Right forelimb (tissue), 1 donor: ENCODE data around the gene NCAM2.

Experiments
- DNase-seq: peaks from one replicate; pipeline ENCODE4 v3.0.0-alpha.2; 2018

Gene NCAM2

GRCh38 chr21:20997636-20998455 lies at the start of gene NCAM2:
Gene NCAM2 (plus strand): TSS chr21:20998409.
- peak; percentile 85 for DNase-seq

DNA sequence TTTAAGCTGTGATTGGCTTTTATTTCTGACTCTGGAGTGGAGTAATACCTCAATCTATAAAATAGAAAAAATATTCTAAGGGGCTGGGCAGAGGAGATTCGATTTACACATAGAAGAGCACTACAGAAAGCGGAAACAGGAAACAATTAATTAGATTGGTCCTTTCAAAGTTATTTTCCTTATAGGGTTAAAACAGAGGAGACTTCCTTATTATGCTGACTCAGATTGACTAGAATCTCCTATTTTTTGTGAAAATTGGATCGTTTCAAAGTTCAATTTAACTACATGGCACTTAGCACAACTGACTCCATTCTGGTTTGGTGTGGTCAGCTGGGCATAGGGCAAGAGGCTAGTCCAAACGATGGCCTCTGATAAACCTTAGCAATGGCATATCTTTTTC lies 48.3 kb upstream of the NCAM2 start:
- DNase-seq: no peak

- DNase-seq: no peak
These were observed 32.4 kb upstream of the NCAM2 start for GRCh38 chr21:20965816-20966215.

DNA sequence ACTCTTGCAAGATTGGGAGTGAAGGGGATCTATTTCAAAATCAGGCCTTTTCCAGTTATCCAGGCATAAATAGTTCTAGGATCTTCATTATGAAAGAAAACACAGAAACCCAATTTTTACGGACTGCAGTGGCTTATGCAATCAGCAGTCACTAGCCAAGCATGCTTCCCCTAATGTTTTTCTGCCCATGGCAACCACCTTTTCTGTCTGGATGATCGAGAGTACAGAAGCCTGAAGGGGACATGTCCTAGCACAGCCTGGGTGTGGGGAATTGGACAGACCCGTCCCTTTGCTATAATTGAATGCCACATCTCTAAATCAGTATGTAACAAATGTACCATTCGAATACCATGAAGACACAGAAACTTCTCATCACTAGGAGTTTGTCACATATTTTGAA lies 29.8 kb upstream of the NCAM2 start:
- DNase-seq: no peak

DNA sequence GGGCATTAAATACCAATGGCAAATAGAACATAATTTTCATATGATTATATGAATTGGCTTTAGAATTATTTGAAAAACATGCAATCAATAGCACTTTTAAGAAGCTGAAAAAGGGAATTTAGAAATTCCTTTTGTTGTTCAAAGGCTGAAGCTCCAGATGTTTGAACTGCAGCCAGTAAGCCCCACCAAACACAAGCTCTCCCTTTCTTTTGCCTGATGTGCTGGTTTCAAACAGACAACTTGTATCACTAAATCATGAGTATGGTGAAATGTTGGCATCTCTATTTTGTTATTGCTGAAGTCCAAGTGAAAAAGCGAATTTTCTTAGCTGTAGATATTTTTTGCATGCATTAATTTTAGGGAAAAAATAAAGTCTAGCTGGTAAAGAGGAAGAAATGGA lies 27.5 kb upstream of the NCAM2 start:
- no peak for DNase-seq

- peak; percentile 67 for DNase-seq
These were observed 26.8 kb upstream of the NCAM2 start for GRCh38 chr21:20971296-20971921.

DNA sequence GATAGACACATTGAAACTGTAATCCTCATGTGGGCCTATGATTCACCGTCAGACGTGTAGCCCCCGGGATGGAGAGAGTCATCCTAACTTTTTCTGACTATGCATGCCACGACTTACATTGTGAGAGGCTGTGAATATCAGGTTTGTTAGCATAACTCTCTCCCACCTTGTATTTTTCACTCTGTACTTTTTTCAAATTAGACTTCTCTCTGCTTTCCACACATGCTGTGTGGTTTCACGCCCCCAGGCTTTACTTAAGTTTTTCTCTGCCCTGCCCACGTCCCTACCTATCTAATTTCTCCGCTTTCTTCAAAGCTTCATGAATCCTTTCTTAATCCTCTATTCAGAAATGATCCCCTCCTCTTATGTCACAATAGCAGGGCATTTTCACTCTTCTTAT lies 3.4 kb upstream of the NCAM2 start:
- no peak for DNase-seq

DNA sequence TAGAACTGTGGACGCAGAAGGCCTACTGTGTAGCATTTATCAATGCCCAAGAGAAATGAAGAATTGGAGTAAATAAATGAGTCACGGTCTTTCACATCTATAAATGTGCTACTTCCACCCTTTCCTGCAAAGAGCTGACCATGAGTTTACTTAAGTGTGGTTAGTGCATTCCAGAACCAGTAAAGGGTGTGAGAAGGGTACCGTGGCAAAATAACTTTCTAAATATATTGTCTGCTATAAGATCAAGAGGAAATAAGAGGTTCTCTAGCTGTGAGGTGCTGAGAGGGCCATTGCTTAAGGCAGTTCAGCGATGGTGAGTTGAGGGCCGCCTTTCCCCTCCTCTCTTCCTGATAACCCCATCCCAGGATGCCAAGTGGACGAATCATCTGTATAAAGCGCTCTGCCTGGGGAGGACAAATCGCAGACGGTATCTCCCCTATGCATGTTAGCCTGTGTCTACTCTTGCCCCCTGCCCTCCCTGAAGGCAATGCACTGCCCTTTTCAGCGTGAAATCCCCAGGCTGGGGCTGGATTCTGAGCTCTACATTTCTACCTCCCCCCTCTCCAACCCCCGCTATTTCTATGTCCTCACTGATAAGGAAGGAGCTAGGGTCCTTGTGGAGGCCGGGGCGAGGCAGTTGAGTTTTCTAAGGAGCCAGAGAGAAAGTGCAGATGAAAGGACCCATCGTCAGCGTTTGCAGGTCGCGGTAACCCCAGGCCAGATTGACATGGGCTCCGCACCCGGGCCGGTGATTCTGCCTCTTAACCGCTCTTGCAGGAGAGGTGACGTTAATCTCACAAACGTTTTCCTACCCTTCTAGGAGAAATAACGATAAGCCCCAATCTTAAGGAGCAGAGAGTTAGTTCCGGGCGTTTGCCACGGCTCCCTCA lies 1.5 kb upstream of the NCAM2 start:
- no peak for DNase-seq

DNA sequence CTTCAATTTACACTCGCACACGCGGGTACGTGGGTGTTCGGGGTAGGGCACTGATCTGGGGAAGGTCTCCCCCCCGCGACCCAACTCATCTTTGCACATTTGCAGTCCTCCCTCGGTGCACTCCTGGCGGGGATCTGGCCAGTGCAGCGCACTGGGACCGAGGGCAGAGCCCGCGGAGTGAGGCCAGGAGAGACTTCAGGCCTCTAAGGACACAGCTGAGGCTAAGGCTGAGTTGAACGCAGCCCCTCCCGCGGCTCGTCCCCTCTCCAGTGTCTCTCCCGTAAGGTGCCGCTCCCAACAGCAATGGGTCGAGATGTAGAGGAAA lies 936 bp upstream of the NCAM2 start:
- no peak for DNase-seq

DNA sequence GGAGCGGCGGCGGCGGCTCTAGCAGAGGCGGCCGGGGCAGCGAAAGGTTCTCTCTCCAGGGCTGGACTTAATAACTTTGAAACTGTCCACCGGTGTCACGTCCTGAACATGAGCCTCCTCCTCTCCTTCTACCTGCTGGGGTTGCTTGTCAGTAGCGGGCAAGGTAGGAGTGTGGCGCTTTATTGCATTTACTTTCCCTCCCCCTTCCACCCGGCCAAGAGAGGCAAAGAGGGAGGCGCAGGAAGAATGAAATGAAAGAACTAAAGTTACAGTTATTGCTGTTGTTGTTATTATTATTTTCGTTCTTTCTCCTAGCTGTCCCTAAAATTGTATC lies 214 bp downstream of the NCAM2 start:
- no peak for DNase-seq

GRCh38 chr21:20998886-20999285 lies 677 bp downstream of the NCAM2 start:
- no peak for DNase-seq

GRCh38 chr21:20999659-21000058 lies 1.4 kb downstream of the NCAM2 start:
- peak; percentile 76 for DNase-seq

- no peak for DNase-seq
These were observed 2.5 kb downstream of the NCAM2 start for GRCh38 chr21:21000591-21001175.

- no peak for DNase-seq
These were observed 3.4 kb downstream of the NCAM2 start for GRCh38 chr21:21001591-21002100.

- no peak for DNase-seq
These were observed 3.9 kb downstream of the NCAM2 start for GRCh38 chr21:21002153-21002552.

- DNase-seq: no peak
These were observed 5.5 kb downstream of the NCAM2 start for GRCh38 chr21:21003701-21004100.

- DNase-seq: no peak
These were observed 9.4 kb downstream of the NCAM2 start for GRCh38 chr21:21007606-21008005.

- DNase-seq: no peak
These were observed 12.0 kb downstream of the NCAM2 start for GRCh38 chr21:21010228-21010627.

DNA sequence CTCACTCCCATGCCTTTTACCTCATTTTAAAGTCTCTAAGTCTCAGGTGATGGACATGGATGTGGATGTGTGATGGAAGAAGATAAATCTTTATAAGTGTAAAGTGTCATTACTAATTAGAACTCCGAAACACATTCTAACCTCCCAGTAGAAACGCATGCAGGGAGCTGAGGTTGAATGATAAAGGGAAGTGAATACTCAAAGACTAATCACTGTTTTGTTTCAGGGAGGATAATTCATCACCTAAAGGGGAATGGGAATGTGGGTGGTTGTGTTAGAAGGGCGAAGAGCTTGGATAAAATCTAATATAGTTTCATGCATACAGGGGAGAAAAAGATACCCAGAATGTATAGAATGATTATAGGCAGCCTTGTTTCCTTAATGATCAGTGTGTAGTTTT lies 12.5 kb downstream of the NCAM2 start:
- no peak for DNase-seq

DNA sequence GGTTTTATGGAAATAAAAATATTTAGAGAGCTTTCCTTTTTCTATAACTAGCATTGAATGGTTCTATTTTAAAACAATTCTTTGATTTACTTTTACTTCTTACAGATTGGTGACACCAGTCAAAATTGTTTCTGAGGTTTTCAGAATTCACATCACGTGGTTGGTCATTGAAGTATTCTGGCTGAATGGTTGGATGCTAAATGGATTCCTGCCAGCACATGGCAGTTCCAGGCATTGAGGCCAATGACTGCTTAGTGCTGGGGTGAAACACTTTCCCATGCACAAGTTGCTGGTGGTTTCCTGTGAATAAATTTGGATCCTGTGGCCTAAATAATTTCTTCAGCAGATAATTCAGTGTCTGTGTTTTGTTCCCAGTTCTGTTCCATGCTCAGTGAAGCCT lies 20.6 kb downstream of the NCAM2 start:
- no peak for DNase-seq

DNA sequence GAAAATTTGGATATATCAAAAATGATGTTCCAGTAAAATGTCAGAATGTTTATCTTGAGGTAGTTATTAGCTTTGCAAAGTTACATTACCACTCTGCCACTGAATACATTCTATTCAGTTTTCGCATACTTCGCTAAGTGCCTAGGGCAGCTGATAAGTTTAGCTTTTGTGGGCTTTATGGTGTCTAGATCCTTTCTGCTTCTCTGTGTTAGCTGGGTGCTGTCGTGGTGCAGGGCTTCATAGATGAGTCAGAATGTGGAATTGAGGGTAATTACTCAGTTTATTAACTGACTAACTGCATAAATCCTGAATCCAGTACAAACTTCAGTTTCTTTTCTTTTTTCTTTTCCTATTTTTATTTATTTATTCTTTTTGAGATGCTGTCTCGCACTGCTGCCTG lies 21.5 kb downstream of the NCAM2 start:
- no peak for DNase-seq

DNA sequence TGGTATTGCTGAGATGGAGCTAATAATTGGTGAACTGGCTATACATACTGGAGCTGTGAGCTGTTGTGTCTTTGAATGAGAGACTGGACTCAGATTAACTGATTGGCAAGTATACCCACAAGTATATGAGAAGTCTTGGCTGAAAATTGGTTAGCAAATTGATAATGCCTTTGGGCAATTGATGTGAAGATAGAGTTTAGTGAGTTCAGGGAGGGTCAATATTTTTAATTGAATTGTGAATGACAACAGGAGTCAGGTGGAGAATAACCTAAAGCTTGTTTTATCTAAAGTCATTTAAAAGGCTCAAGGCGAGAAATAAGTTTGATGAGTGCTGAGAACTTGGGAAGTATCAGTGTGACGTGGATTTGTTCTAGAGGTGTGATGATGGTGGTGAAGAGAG lies 27.5 kb downstream of the NCAM2 start:
- no peak for DNase-seq

DNA sequence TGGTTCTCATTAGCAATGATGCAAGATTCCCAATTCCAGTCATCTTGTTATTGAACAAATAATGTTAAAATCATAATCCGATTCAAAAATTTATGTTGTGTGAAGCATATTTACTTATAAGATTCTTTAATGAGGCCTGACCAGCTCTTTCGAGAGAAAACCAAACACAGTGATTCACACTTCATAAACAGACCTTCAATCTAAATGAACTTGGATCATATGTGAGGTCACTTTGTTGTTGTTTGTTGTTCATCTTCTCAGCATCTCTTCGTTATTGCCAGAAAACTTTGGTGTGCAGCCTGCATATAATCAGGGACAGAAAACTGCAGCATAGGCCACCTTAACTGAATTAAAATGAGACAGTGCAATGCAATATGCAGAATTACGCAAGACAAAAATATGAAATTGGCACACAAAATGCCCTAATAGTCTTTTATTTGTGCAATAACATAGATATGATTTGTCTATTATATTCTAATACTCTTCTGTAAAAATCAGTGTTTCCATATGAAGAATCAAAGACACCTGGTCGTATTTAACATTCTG lies 30.1 kb downstream of the NCAM2 start:
- no peak for DNase-seq
